Omental fat pad (tissue), 4 donors: ENCODE measurements around the gene MMS22L. TPM values are rescaled to one million over a fixed set of nuclear protein-coding genes. Genes with fewer than 3 reads are reported as not detected.

Experiments
- ATAC-seq: fragments of 150-250 bp; one replicate; pipeline ENCODE4 v1.9.1; 2016; ENCODE audit warnings: mild to moderate bottlenecking, moderate library complexity; ENCODE audit not compliant: low FRiP score
- DNase-seq: peaks from one replicate; pipeline ENCODE4 v3.0.0-alpha.2; 2019; ENCODE audit warnings: low spot score
- CTCF ChIP-seq, 3 donors: fragments of 450-650 bp; IDR thresholded peaks; one replicate each; pipeline ENCODE4 v1.5.1; 2016 to 2017; ENCODE audit warnings: antibody characterized with exemption in 3 of 3, mild to moderate bottlenecking in 3 of 3, moderate library complexity in 2 of 3
- total RNA-seq, 4 donors: library from RNA; depleted of rRNA; stranded (reverse); fragments of >200 nt; gene quantifications; one replicate each; pipeline ENCODE4 v1.1.0, GENCODE V29; 2016

Gene MMS22L
- total RNA-seq, 4 donors from 2014 or later = 2.0 to 9.9 (median 4.7) TPM

- no peak for TF ChIP-seq CTCF (IDR thresholded peaks at IDR 0.05)
- DNase-seq (no peak), ATAC-seq (no peak)
Measured at GRCh38 chr6:97306544-97307320, 23.7 kb upstream of the MMS22L start.

GRCh38 chr6:97305414-97306066 is 22.5 kb upstream of the MMS22L start:
- ATAC-seq = no peak

GRCh38 chr6:97304701-97305100 is 21.7 kb upstream of the MMS22L start:
- no peak for DNase-seq
- TF ChIP-seq CTCF (IDR thresholded peaks at IDR 0.05) = no peak
- no peak for ATAC-seq

More at GRCh38 chr6:97305414-97306066, 22.5 kb upstream of the MMS22L start:
- no peak for DNase-seq
- no peak for TF ChIP-seq CTCF (IDR thresholded peaks at IDR 0.05)

GRCh38 chr6:97294451-97294850 is 11.4 kb upstream of the MMS22L start:
- DNase-seq (no peak), ATAC-seq (no peak)

GRCh38 chr6:97293198-97293696 is 10.2 kb upstream of the MMS22L start:
- no peak for TF ChIP-seq CTCF (IDR thresholded peaks at IDR 0.05)
- ATAC-seq = no peak
- DNase-seq = no peak

More at GRCh38 chr6:97294451-97294850, 11.4 kb upstream of the MMS22L start:
- no peak for TF ChIP-seq CTCF (IDR thresholded peaks at IDR 0.05)

DNA sequence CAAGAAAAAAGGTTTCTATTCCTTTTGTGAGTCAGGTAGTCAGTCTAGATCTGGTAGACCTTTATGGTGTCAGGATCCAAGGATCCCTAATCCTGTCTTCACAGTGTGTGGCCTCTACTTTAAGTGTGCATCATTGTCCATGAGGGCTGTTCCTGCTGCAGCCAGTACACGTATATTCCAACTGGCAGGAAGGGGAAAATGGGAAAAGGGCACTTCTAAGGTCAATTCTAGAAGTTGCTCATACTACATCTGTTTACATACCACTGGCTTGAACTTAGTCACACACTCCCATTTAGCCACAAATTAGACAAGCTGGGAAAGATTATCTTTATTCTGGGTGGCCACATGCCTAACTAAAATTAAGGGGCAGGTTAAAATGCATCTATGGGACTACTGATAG is 9.7 kb upstream of the MMS22L start:
- ATAC-seq (no peak), DNase-seq (no peak)
- no peak for TF ChIP-seq CTCF (IDR thresholded peaks at IDR 0.05)
